ENCODE measurements around the gene FOXN1. TPM values are rescaled to one million over a fixed set of nuclear protein-coding genes. Genes with fewer than 3 reads are reported as not detected.
"Not testable (repeated sequence)": the region's sequence is repeated elsewhere in the genome, so short reads cannot be mapped to it uniquely, and the experiment has no call there.

FOXN1 gene
- polyA plus RNA-seq, 3 donors: 0.01 to 0.03 TPM; not detected in 1

DNA sequence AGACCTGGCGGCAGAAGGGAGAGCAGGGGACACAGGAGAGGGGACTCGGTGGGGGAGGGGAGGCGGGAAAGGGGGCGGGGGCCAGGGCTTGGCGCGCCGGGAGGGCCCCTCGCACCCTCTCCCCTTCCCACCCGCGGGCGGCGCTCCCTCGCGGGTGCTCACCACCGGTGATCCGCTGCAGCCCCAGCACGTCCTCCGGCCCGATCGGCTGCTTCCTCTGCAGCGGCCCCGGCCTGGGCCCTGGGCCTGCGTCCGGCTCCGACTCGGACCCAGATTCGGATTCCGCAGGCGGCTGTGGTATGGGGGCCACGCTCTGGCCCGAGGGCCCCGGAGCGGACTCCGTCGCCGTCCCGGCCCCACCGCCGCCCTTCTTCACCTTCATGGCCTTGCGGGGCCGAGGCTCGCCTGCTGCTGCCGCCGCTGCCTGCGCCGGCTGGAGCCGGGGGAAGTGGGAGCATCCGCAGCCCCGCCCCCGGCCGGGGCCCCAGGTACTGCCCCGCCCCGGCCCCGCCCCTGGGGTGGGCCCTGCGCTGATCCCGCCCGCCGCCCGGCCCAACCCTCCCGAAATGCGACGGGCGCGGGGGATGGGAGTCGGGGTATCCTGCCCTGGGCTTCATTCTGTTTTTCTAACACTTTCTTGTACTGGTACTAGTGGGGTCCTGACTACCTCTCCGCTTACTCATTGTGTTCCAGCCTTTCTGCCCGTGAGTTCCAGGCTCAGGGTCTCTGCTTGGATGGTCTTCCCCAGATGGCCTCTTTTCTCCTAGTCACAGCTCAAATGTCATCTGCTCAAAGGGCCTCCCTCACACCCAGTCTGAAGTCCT lies 46.2 kb downstream of the FOXN1 start, which contains the start of gene UNC119:
UNC119 (minus strand) TSS at position 449 of the 824 bp plus-strand sequence; CDS start at position 382, 67 bp downstream.
- no peak within 1 kb of the TSS for H3K27ac ChIP-seq (ENCODE audit: low read depth, low read length)
- 1 to 2% (median 1%) methylated on average over 50 to 66 of the region's 67 CpGs for WGBS, 3 donors

DNA sequence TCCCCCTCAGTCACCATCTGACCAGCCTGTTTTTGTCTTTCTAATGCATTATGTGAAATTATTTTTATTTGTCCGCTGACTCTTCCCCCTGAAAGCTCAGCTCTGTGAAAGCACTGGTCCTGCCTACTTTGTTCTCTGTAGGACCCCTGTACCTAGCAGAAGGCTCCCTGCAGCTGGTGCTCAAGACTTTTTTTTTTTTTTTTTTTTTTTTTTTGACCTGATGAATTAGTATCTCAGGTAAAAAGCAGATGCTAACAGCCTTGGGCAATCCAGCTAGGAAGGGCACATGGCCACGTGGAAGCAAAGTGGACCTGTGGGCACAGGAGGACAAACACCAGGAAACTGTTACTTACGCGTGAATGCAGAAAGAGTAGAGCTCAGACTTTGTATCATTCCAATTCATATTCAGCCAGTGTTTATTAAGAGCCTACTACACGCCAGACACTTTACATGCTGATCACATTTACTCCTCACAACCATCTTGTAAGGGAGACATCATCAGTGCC lies 46.9 kb downstream of the FOXN1 start:
- no peak overlapping the region for H3K27ac ChIP-seq (ENCODE audit: low read depth, low read length)

DNA sequence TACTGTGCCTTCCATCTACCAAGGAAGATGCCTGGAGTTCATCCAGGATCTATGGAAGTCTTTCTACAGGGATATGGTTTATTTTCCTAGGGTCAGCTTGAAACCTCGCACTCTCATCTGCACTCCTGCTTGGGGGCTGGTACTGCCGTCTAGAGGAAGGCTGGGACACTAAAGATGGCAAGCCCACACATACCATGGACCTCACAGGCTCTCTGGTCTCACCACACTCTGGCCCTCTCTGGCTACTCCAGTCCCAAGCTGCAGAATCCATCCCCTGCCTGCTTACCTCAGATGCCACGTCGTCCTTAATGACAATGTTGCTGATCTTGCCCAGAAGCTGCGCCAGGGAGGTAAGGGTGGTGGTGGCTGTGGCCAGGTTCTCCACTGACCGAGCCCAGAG lies 48.4 kb downstream of the FOXN1 start:
- WGBS, 3 donors: 84 to 89% (median 87%) methylated on average over 6 of the region's 6 CpGs
- H3K27ac ChIP-seq (ENCODE audit: low read depth, low read length): no peak overlapping the region

More for the DNA sequence above, 46.9 kb downstream of the FOXN1 start:
- 88 to 94% (median 94%) methylated on average over 5 of the region's 5 CpGs for WGBS, 3 donors

DNA sequence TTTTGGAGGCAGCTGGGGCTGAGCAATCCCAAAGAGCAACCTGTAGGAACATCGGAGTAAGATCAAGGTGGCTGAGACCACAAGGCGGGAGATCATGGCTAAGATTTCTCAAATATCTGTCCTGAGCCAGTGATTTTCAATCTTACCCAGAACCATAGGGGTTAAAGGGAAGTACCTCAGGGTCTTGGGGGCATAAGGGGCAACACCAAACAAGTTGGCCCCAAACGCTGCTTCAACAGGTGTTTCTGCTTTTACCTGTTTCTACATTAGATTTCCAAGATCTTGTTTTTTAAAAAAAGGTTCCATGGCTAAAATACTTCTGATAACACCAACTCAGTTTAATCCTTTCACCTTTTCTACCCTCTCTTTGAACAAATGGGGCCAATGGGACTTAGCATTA lies 48.9 kb downstream of the FOXN1 start:
- 91 to 97% (median 95%) methylated on average over 3 of the region's 3 CpGs for WGBS, 3 donors
- no peak overlapping the region for H3K27ac ChIP-seq (ENCODE audit: low read depth, low read length)

DNA sequence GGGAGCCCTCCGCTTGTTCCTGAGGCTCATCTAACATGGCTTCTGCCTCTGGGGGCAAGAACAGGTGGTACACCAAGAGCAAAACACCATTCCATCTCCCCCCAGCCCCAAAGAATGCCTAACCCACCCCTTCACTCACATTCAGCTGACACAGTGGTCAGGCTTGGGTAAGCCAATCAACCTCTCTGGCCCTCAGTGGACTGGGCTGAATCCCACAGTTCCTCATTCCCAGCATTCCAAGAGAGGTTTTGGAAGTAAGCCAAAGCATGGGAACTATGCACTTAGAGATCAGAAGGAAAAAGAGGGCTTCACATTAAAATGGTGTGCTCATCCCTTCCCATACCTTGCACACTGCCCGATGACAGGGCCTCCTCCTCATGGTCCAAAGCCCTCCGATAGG lies 57.3 kb downstream of the FOXN1 start:
- WGBS, 3 donors: 78 to 86% (median 82%) methylated on average over 3 of the region's 3 CpGs
- H3K27ac ChIP-seq (ENCODE audit: low read depth, low read length): no peak overlapping the region

DNA sequence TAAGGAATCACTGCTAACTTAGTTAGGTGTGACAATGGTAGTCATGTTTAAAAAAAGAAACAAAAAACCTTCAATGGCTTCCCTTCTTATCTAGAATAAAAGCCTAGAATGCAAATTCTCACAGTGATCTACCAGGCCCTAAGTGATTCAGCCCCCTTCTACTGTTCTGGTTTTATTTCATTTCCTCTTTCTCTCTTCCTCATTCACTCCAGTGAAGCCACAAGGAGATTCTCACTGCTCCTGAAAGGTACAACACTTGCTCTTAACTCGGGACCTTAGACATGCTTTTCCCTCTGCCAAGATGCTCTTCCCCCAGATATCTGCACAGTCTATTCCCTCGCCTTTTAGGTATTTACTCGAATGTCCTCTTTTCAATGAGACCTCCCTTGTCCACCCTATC lies 61.5 kb downstream of the FOXN1 start:
- H3K27ac ChIP-seq (ENCODE audit: low read depth, low read length): no peak overlapping the region
- WGBS, 3 donors: 70 to 88% (median 76%) methylated on average over 3 of the region's 3 CpGs

DNA sequence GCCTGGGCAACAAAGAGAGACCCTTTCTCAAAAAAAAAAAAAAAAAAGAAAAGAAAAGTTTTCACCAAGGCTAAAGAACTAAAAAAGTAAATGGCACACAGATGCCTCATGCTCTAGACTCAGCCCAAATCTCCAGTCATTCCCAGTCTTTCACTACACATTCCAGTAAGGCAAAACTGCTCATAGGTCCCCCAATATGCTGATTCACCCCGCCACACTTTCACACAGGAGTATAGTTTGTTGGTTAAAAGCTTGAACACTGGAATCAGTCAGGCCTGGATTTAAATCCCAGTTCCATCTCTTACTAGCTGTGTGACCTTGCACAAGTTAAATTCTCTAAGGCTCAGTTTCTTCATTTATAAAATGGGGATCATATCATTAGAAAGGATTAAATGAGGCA lies 63.3 kb downstream of the FOXN1 start:
- WGBS, 3 donors: 89 to 100% (median 100%) methylated on average over 1 of the region's 1 CpG
- H3K27ac ChIP-seq (ENCODE audit: low read depth, low read length): no peak overlapping the region

DNA sequence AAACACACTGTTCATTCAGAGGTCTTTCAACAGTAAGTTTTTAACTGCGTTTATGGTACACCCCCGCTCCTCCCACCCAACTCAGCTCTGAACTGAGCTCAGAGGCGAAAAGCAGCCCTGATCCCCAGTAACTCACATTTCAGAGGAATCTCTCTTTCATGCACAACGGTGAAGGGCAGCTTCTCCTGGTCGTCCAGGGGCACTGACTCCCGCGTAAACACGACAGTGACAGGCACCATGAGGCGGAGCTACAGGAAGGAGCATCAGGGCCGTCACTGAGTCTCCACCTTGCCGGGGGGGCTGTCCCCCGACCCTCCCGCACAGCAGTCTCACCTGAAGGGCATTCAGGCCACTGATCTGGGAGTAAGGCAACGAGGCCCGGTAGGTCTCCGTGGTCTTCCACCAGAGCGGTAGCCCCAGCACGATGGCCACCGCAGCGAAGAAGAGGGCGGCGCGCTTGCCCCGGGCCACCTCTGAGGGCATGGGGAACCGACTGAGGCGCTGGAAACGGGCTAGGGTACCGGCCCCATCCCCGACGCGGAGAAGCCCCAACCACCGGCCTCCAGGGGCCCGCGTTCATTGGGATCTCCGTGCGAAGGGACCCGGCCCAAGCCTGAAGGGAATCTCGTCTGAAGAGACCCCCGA lies 64.7 kb downstream of the FOXN1 start:
- WGBS, 3 donors: 1 to 2% (median 1%) methylated on average over 38 to 39 of the region's 39 CpGs
- H3K27ac ChIP-seq (ENCODE audit: low read depth, low read length): no peak overlapping the region

DNA sequence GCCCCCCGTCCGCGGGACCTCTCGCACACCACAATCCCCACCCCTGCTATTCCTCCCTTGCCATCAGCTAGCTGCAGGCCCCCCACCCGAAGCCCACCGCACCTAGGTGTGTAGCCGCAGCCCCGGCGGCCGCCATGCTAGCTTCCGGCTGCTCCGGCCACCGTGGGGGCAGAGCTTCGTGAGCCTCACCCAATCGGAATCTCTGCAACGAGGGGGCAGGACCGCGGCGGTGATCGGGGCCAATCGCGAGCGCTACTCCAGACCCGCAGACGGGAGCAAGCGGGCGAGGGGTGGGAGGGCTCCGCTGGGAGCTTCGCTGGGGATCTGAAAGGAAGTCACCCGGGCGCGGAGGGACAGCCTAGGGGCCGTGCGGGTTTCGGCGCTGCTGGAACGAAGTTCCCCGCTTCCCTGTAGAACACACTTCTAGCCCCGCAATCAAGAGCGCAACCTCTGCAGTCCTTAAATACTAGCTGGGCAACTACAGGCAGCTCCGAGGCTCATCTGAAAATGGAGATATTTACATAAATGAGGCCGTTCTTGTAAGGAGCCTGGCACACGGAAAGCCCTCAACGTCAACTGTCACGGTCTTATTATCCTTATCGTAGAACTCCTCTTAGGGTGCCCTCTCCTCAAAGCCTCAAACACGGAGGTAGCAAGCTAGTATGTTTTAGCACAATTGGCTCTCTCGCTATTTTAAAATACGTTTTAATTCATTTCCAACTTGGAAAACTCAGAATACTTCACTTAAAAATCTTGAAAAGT lies 65.4 kb downstream of the FOXN1 start, which contains the start of gene PIGS:
PIGS (minus strand) TSS at position 164 of the 762 bp plus-strand sequence; CDS start at position 136, 28 bp downstream.
- WGBS, 3 donors: 1% methylated on average over 39 to 49 of the region's 49 CpGs
- no peak within 1 kb of the TSS for H3K27ac ChIP-seq (ENCODE audit: low read depth, low read length)

DNA sequence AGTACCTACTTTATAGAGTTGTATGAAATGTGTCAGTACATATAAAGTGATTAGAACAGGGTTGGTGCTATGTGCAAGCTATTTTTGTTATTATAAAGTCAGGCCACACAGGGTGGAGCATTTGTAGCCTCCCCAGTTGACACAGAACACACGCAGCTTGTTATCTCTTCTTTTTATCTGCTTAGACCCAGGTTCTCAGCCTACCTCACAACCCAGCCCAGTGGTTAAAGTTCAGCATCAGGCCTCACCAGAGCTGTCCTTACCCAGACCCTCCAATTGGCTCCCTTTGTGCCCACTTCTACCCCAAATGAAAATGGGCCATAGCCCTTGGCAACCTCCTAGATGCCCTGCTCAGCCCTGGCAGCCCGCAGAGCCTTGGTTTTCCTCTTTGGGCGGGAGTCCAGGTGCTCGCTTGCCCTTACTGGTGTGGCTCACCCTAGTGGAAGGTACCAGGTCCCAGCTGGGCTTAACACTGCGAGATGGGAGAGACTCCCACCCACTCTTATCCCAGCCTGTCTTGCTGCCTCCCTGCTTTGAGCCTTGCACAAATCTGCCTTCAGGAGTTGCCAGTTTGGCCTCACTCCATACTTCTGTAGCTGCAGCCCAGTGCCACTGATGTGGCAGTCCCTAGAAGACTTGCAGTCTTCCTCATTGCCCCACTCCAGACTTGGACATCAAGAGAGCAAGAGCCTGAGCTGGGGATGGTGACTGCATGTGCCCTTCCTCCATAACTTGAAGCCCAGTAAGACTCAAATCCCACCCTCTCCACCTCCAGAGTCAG lies 66.3 kb downstream of the FOXN1 start:
- WGBS, 3 donors: 62 to 79% (median 74%) methylated on average over 5 of the region's 5 CpGs

DNA sequence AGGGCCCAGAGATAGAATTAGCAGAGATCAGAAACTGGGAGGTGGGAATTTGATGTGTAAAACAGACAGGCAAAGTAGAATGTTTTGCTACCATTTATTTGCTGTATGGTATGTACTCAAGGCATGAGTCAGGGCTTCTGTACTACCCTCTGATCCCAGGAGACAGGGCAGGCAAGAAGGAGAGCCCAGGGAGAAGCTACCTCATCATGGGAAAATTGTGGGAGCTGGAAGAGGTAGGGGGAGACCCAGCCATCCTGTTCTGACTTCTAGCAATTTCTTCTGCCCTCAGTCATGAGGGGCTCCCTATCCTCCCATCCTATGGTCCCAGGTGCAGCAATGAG lies 66.9 kb downstream of the FOXN1 start:
- H3K27ac ChIP-seq (ENCODE audit: low read depth, low read length): no peak overlapping the region

More for the DNA sequence above, 66.3 kb downstream of the FOXN1 start:
- no peak overlapping the region for H3K27ac ChIP-seq (ENCODE audit: low read depth, low read length)

DNA sequence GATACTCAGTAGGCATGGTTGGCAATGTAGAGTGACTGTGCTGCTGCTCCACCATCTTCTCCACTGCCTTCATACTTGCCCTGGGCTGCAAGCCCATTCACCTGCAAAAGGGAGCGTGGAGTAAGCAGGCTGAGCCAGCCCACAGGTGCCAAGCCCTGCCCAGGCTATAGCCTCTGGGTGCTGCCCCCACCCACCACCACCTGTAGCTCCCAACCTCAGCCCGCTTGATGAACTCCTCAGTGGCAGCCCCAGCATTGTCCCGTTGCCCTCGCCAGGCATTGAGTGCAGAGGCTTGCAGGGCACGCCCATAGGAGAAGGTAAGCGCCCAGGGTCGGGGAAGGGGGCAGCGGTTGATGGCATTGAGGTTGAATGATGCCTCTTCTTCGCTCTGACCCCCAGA lies 67.4 kb downstream of the FOXN1 start:
- H3K27ac ChIP-seq (ENCODE audit: low read depth, low read length): no peak overlapping the region
- WGBS, 3 donors: 92 to 98% (median 95%) methylated on average over 9 of the region's 9 CpGs

DNA sequence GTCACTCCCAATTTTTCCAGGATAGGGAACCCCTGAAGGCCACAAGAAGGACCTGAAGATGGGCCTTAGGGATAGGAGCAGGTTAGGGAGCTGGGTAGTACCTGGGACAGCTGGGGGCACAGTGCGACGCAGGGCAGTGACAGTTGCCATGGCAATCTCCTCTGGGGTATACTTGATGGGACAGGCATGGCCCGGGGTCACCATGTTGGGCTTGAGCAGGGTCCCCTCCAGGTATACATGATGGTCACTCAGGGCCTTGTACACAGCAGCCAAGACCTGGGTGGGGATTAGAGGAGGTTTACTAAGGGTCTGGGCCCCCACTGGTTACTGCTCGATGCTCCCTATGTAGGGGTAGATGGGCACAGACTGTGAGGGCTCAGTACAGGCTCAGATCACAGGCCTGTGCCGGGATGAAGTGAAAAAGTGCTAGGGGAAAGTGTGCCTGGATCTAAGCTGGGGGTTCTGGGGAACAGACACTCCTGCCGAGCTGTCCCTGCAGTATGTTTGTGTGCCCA lies 67.9 kb downstream of the FOXN1 start:
- WGBS, 3 donors: 92 to 98% (median 94%) methylated on average over 6 of the region's 6 CpGs
- H3K27ac ChIP-seq (ENCODE audit: low read depth, low read length): no peak overlapping the region

DNA sequence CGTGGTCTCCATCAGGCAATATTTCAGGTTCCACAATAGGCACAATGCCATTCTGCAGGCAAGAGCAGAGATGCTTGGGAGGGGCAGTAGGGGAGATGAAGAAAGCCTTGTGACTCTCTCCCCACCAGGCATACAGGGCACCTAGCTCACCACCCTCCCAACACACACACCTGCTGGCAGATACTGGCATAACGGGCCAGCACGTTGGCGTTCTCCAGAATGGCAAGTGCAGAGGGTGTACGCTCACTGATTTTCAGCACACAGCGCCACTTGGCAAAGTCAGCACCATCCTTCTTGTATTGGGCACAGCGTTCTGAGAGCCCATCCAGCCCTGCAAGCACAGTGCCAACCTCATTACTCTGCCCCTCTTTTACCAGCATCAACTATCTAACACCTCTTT lies 68.4 kb downstream of the FOXN1 start:
- H3K27ac ChIP-seq (ENCODE audit: low read depth, low read length): no peak overlapping the region
- 85 to 96% (median 93%) methylated on average over 7 of the region's 7 CpGs for WGBS, 3 donors

DNA sequence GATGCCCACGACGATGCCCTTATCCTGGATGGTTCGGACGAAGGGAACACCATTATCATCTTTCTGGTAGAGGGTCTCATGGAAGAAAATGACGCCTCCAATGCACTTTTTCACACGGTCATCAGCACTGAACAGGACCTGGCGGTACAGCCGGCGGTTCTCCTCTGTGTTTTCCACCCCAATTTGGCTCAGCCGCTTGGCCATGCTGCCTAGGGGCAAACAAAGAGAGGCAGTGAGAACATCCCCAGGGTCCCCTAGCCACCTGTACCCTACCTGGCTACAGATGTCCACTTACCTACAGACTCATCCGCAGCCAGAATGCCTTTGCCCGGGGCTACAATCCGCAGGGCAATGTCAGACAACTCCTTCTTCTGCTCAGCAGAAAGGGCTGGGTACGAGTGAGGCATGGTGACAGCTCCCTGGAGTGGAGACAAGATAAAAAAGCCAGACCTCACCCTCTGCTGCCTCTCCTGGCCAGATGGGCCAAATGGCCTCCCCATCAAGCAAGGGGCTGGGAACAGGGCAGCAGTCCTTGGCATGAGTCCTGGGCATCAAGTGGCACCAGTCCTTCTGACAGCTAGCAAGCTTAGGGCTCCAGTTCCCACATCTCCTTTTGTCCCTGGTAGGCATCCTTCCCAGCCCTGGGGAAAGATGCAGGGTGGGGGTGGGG lies 69.1 kb downstream of the FOXN1 start:
- 94 to 95% (median 95%) methylated on average over 14 of the region's 14 CpGs for WGBS, 3 donors
- no peak overlapping the region for H3K27ac ChIP-seq (ENCODE audit: low read depth, low read length)

DNA sequence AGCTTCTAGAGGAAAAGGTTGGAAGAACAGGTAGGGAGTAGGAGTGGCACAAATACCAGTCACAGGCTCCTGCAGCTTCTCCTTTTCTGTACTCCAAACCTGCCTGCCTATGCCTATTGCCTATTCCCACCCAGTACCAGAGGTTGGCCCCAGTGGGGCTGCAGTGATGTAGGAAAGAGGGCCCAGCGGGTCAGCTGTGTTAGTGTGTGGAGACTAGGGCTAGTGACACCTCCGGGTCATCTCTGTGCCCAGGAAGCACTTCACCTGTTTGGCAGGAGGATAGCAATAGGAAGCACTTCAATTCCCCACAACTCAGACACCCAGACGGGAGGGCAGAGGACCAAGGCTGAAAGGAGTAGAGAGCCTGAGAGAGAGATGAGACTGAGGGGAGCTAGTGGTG lies 69.9 kb downstream of the FOXN1 start:
- not testable (repeated sequence) for H3K27ac ChIP-seq (ENCODE audit: low read depth, low read length)
- WGBS, 3 donors: 57 to 64% (median 62%) methylated on average over 3 of the region's 3 CpGs

DNA sequence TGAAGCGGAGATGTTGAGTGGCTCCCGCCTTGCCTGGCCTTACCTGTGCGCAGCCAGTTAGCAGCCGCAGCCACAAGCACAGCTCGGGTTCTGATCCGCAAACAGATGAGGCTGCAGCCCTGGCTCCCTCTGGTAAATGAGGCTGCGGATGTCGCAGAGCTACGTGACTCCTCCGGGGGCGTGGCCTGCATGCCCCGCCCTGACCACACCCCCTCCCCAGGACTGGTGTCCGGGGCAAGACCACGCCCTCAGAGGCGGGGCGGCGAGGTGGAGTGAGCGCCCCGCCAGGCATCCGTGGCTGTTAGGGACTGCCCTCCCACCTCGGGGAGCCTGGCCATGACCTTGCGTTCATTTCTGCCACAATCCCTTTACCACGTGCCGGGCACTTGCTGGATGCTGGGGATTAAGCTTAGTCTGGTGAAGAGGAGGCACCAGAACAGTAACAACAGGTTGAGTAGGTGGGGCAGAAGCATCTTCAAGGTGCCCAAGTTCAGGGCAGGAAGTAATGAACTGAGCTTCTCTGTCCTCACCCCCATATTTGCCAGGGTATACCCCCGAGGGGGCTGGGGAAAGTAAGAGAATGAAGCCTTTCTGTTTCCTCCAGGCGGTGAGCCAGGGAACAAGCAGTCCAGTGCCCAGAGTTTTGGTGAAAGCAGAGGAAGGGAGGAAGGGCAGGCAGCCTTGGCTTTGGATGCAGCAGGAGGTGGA lies 70.8 kb downstream of the FOXN1 start, which contains the start of gene ALDOC:
ALDOC (minus strand) TSS at position 138 of the 708 bp plus-strand sequence. CDS start 1,363 bp downstream, outside the sequence.
- WGBS, 3 donors: 5 to 9% (median 8%) methylated on average over 24 to 25 of the region's 26 CpGs
- no peak within 1 kb of the TSS for H3K27ac ChIP-seq (ENCODE audit: low read depth, low read length)

Data from adipose tissue (tissue), 3 donors.